ENCODE results near the gene CLSTN2.

The CLSTN2 gene

GRCh38 chr3:140499114-140499757, 564.3 kb downstream of the CLSTN2 start:
- H3K27me3 Mint-ChIP-seq: no peaks in the 10 kb centered on the region
- CTCF ChIA-PET: no interaction called here
- no peak overlapping the region for H3K27ac Mint-ChIP-seq
- no peaks in the 10 kb centered on the region for H3K4me1 Mint-ChIP-seq
- H3K36me3 Mint-ChIP-seq: no peaks in the 10 kb centered on the region
- no peak for DNase-seq
- no peaks in the 10 kb centered on the region for H3K9me3 Mint-ChIP-seq
- no peak overlapping the region for H3K4me3 Mint-ChIP-seq

DNA sequence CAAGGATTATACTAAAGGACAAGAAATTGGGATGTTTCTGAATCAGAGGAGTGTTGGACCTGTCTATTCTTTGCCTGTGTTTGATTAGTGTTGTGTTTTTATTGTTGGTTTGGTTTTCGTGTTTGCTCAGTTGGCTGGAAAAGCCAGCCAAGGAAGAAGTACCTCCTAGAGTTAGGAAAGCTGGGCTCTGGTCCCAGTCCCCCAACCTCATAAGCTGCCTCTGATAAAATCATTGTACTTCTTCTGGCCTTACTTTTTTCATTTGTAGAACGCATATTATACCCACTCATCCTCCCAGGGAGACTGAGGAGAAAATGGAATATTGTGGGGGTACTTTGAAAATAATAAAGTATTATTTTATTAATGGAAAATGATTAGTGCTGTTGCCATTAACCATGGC, 565.5 kb downstream of the CLSTN2 start:
- Mint-ChIP-seq H3K27ac (no peak overlapping the region), H3K4me1 (no peaks in the 10 kb centered on the region), H3K27me3 (no peaks in the 10 kb centered on the region), H3K36me3 (no peaks in the 10 kb centered on the region), H3K4me3 (no peak overlapping the region), H3K9me3 (no peaks in the 10 kb centered on the region)
- CTCF ChIA-PET: no interaction called here
- no peak for DNase-seq

DNA sequence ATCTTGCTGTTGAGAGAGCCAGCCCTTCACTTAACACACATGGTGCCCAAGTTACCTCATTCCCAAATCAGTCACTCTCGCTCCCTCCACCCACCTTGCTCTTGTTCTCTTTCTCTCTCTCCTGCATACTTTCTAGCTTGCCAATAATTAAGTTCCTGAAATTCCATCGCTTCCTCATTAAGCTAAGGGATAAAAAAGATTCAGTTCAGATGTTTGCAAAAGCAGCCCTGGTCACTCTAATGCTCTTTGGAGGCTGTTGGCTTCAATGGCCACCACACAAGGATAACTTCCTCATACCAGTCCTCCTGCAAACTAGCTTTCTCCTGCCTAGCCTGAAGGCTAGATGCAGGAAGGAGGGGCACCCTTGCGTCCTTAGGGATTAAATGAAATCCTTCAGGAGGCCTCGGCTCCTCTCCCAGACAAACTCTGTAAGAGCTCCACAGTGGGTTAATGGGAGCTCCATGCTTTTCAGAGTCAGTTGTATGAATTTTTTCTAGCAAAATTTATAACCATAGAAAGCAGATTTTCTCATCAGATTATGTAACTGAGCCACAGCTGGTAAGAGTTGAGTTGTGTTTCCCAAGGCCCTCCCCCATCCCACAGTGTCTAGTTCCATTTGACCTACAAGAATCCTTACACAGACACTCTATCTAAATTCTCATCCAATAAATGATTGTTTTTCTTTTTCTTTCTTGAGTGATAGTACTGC, 566.2 kb downstream of the CLSTN2 start:
- H3K4me1 Mint-ChIP-seq: no peaks in the 10 kb centered on the region
- H3K4me3 Mint-ChIP-seq: no peak overlapping the region
- DNase-seq: no peak
- no peaks in the 10 kb centered on the region for H3K27me3 Mint-ChIP-seq
- H3K9me3 Mint-ChIP-seq: no peaks in the 10 kb centered on the region
- no peaks in the 10 kb centered on the region for H3K36me3 Mint-ChIP-seq
- CTCF ChIA-PET: no interaction called here
- peak overlapping the region; percentile 69 for H3K27ac Mint-ChIP-seq

DNA sequence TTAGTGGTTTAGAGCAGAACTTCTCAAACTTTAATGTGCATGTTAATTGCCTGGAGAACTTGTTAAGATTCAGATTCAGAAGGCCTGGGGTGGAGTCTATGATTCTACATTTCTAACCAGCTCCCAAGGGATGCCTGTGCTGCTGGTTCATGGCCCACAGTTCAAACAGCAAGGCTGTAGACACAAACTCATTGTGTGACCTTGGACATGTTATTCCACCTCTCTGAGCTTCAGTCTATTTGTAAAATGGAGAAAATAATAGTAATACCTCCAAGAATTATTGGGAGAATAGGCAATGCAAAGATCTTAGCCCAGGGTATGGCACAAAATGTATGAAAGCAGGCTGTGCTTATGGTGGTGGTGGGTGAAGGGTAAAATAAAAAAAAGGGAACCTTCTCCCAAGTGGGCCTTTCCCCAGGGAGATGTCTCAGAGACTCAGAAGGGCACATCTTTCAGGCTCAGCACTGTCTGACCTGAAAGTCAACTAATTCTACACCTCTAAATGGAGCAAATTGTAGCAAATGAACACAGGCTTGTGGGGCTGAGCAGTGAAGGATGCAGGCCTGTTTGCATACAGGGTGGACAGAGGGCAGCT, 566.9 kb downstream of the CLSTN2 start:
- no peaks in the 10 kb centered on the region for H3K36me3 Mint-ChIP-seq
- H3K4me3 Mint-ChIP-seq: no peak overlapping the region
- no peaks in the 10 kb centered on the region for H3K4me1 Mint-ChIP-seq
- H3K27ac Mint-ChIP-seq: no peak overlapping the region
- H3K27me3 Mint-ChIP-seq: no peaks in the 10 kb centered on the region
- no peaks in the 10 kb centered on the region for H3K9me3 Mint-ChIP-seq
- CTCF ChIA-PET: no interaction called here
- DNase-seq: no peak

DNA sequence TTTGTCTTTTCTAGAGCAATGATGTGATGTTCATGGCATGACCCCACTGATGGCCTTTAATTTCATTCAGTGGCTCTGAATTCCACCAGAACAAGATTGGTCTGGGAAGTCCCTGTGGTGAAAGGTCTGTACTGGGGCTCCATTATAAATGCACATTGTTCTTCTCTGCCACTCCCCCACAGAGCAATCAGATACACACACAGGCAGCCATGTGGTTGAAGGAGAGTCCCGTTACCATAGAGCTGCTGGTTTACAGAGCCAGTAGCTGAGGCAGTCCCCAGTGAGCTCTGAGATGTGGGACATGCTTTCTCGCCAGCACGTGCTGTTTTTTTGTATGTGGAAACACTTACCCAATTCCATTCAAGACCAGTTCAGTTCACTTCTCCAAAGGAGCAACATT, 570.2 kb downstream of the CLSTN2 start:
- no peak for DNase-seq
- Mint-ChIP-seq H3K27ac (no peak overlapping the region), H3K27me3 (peaks cover 4% of the 10 kb centered on the region), H3K9me3 (no peaks in the 10 kb centered on the region), H3K4me1 (no peaks in the 10 kb centered on the region), H3K36me3 (no peaks in the 10 kb centered on the region), H3K4me3 (no peak overlapping the region)
- CTCF ChIA-PET: no interaction called here

- Mint-ChIP-seq H3K27me3 (peaks cover 4% of the 10 kb centered on the region), H3K27ac (no peak overlapping the region), H3K9me3 (no peaks in the 10 kb centered on the region), H3K36me3 (no peaks in the 10 kb centered on the region), H3K4me3 (no peak overlapping the region), H3K4me1 (no peaks in the 10 kb centered on the region)
- CTCF ChIA-PET: no interaction called here
- no peak for DNase-seq
These were observed 570.9 kb downstream of the CLSTN2 start for GRCh38 chr3:140505876-140506275.

DNA sequence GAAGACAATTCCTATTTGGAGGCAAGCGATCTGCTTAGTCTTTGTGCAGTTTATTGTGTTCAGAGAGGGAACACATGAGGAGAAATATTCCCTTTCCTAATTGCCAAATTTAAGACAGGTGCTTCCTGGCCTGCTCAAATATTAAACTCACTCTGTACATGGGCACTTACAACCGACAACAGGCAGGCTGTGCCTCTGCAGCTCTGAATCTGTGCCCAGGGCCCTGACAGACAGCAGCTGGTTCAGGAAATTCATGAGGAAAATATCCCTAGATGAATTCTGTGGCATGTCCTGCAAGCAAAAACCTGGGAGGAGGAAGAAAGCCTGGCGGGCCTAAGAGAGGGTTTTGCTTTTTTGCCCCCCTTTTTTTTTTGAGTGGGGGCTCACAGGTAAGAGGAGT, 573.6 kb downstream of the CLSTN2 start:
- Mint-ChIP-seq H3K36me3 (no peaks in the 10 kb centered on the region), H3K4me3 (no peak overlapping the region), H3K9me3 (no peaks in the 10 kb centered on the region), H3K4me1 (no peaks in the 10 kb centered on the region), H3K27ac (no peak overlapping the region), H3K27me3 (peaks cover 4% of the 10 kb centered on the region)
- no peak for DNase-seq
- CTCF ChIA-PET: no interaction called here

DNA sequence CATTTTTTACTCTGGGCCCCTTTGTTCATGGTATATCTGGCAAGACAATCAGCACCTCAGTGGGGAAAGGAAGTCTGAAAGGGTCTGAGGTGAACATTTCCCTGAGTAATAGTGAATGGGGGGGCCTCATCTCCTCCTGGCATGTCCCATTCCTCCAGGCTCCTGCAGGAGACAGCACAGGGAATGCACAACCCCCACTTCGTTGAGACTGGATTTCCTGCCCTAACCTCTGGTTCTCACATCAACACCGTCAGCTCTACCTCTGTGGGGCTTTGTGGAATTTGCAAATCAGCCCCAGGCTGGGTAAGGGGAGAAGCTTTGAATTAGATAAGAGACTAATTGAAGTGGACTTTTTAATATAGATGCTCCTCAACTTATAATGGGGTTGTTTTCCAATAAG, 574.5 kb downstream of the CLSTN2 start:
- DNase-seq: no peak
- H3K9me3 Mint-ChIP-seq: no peaks in the 10 kb centered on the region
- no peak overlapping the region for H3K4me3 Mint-ChIP-seq
- no peak overlapping the region for H3K27ac Mint-ChIP-seq
- no peaks in the 10 kb centered on the region for H3K36me3 Mint-ChIP-seq
- no peaks in the 10 kb centered on the region for H3K4me1 Mint-ChIP-seq
- H3K27me3 Mint-ChIP-seq: peaks cover 4% of the 10 kb centered on the region
- CTCF ChIA-PET: no interaction called here

DNA sequence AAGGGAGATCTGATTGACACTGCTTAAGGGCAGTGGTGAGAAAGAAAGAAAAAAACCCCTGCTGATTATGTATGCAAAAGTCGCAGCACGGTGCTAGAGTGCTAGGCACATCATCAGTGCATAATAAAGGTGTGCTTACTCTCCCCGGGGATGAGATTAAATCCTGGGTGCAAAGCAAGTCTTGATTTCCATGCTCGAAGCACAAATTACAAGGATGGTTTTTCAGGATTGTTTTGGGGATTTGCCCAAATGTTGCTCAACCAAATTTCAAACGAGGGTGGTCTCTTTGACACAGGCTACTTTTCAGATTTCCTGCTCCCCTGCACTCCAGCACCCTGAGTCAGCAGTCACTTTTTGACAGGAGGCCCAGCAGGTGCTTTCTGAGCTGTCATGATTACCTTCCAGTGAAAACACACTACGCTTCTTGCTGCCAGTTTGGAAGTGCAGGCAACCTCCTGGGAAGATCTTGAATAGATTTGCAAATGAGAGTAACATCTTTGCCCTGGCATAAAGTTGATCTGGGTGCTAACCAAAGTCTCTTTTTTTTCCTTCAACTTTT, 575.4 kb downstream of the CLSTN2 start:
- no peaks in the 10 kb centered on the region for H3K9me3 Mint-ChIP-seq
- CTCF ChIA-PET: no interaction called here
- no peak overlapping the region for H3K4me3 Mint-ChIP-seq
- no peak overlapping the region for H3K27ac Mint-ChIP-seq
- H3K4me1 Mint-ChIP-seq: no peaks in the 10 kb centered on the region
- H3K36me3 Mint-ChIP-seq: no peaks in the 10 kb centered on the region
- H3K27me3 Mint-ChIP-seq: peaks cover 4% of the 10 kb centered on the region
- no peak for DNase-seq

DNA sequence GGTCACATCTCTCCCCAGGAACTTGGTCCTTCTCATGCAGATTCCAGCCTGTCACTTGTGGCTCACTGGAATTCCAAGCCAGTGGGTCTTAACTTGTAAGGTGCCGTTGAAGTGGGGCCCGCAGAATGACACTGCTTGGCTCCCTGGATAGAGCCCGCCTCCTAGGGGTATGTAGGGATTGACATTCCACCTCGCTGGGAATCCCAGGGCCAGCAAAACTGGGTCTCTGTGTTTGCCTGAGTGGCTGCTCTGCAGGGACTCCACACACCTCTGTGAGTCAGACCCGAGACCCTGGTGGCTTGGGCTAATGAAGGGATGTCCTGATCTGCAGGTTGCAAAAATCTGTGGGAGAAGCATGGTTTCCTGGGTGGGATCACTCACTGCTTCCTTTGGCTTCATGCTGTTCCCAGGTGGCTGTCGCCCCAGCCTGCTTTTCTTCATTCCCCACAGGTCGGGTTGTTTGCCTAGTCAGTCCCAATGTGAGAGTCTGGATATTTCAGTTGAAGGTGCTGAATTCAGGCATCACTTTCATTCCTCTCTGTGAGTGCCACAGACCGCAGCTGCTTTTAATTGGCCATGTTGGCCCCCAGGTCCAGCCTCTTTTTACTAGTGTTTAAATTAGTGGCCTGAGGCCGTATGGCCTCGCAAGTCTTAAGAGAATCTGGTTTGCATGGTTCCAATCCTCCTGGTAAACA, 586.9 kb downstream of the CLSTN2 start:
- peaks cover 19% of the 10 kb centered on the region for H3K9me3 Mint-ChIP-seq
- CTCF ChIA-PET: no interaction called here
- no peak for DNase-seq
- no peaks in the 10 kb centered on the region for H3K36me3 Mint-ChIP-seq
- no peak overlapping the region for H3K4me3 Mint-ChIP-seq
- H3K4me1 Mint-ChIP-seq: no peaks in the 10 kb centered on the region
- H3K27ac Mint-ChIP-seq: no peak overlapping the region
- no peaks in the 10 kb centered on the region for H3K27me3 Mint-ChIP-seq

- H3K27ac Mint-ChIP-seq: no peak overlapping the region
- no peak for DNase-seq
- H3K36me3 Mint-ChIP-seq: no peaks in the 10 kb centered on the region
- H3K9me3 Mint-ChIP-seq: peaks cover 16% of the 10 kb centered on the region
- CTCF ChIA-PET: no interaction called here
- no peaks in the 10 kb centered on the region for H3K27me3 Mint-ChIP-seq
- no peaks in the 10 kb centered on the region for H3K4me1 Mint-ChIP-seq
- H3K4me3 Mint-ChIP-seq: no peak overlapping the region
These were observed 587.8 kb downstream of the CLSTN2 start for GRCh38 chr3:140522653-140523380.

DNA sequence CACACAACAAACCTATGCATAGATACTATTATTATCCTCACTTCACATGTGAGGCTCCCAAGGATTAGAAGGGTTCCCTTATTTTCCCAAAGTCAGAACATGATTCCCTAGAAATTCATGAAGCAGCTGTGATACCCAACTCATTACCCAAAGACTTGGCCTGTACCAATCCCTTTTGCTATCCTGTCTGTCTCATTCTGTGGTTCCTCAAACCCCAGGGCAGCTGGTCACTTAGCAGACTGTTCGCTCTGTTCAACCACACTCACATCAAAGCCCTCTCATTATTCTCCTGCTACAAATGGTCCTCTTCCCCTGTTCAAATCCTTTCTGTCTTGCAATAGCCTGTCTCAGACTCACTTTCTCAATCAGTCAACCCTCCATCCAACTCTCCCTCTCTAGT, 588.6 kb downstream of the CLSTN2 start:
- CTCF ChIA-PET: no interaction called here
- Mint-ChIP-seq H3K27me3 (no peaks in the 10 kb centered on the region), H3K27ac (no peak overlapping the region), H3K4me3 (no peak overlapping the region), H3K36me3 (no peaks in the 10 kb centered on the region), H3K9me3 (peaks cover 11% of the 10 kb centered on the region), H3K4me1 (no peaks in the 10 kb centered on the region)
- no peak for DNase-seq

DNA sequence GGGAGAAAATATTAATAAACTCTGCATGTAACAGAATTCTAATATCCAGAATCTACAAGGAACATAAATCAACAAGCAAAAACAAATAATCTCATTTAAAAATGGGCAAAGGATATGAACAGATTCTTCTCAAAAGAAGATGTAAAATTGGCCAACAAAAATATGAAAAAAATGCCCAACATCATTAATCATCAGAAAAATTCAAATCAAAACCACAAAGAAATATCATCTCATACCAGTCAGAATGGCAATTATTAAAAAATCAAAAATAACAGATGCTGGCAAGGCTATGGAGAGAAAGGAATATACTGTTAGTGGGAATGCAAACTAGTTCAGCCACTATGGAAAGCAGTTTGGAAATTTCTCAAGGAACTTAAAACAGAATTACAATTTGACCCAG, 592.2 kb downstream of the CLSTN2 start:
- H3K27ac Mint-ChIP-seq: no peak overlapping the region
- no peaks in the 10 kb centered on the region for H3K36me3 Mint-ChIP-seq
- CTCF ChIA-PET: no interaction called here
- H3K9me3 Mint-ChIP-seq: no peaks in the 10 kb centered on the region
- no peaks in the 10 kb centered on the region for H3K27me3 Mint-ChIP-seq
- no peak for DNase-seq
- no peaks in the 10 kb centered on the region for H3K4me1 Mint-ChIP-seq
- H3K4me3 Mint-ChIP-seq: no peak overlapping the region

GRCh38 chr3:140529096-140529495, 594.1 kb downstream of the CLSTN2 start:
- no peaks in the 10 kb centered on the region for H3K27me3 Mint-ChIP-seq
- H3K9me3 Mint-ChIP-seq: no peaks in the 10 kb centered on the region
- H3K27ac Mint-ChIP-seq: no peak overlapping the region
- H3K4me3 Mint-ChIP-seq: no peak overlapping the region
- no peak for DNase-seq
- CTCF ChIA-PET: no interaction called here
- no peaks in the 10 kb centered on the region for H3K36me3 Mint-ChIP-seq
- no peaks in the 10 kb centered on the region for H3K4me1 Mint-ChIP-seq

Measured in activated naive CD4-positive, alpha-beta T cell treated with anti-CD3 and anti-CD28 coated beads, Interleukin-2, amount 10 ng/mL, durations not matched to agents 7 days and 5 days (primary cell).